CD14-positive monocyte (primary cell): Measurements from ENCODE around the gene DOHH. TPM values are rescaled to one million over a fixed set of nuclear protein-coding genes. Genes with fewer than 3 reads are reported as not detected.

Source experiments
- DNase-seq, 3 donors: peaks; one replicate each; pipeline ENCODE4 v3.0.0-alpha.2; 2011 to 2022
- H2AFZ ChIP-seq: 2 replicates; pipeline ENCODE4 v1.6.0; 2012; ENCODE audit warnings: mild to moderate bottlenecking, low read depth, low read length, inconsistent platforms; ENCODE audit not compliant: insufficient read depth, poor library complexity, severe bottlenecking
- H3K27ac ChIP-seq, 2 donors: 1 replicate in 1 of 2; 2 replicates in 1 of 2; pipeline ENCODE4 v1.5.1; 2012 to 2013; ENCODE audit warnings: low read length in 2 of 2, control low read depth in 1 of 2, inconsistent platforms in 1 of 2, low read depth in 1 of 2, mild to moderate bottlenecking in 1 of 2
- H3K27me3 ChIP-seq, 2 donors: one replicate each; pipeline versions ENCODE4 v1.6.0 to v1.6.1; 2011 to 2013; ENCODE audit warnings: low read length in 2 of 2; ENCODE audit not compliant: control insufficient read depth in 2 of 2, insufficient read depth in 2 of 2
- H3K36me3 ChIP-seq, 2 donors: replicated peaks in 1 of 2; 1 replicate in 1 of 2; 2 replicates in 1 of 2; pipeline versions ENCODE4 v1.5.1 to v1.6.1; 2012 to 2013; ENCODE audit warnings: low read length in 2 of 2, control low read depth in 1 of 2, inconsistent platforms in 1 of 2, mild to moderate bottlenecking in 1 of 2; ENCODE audit not compliant: insufficient read depth in 2 of 2, control insufficient read depth in 1 of 2
- H3K4me1 ChIP-seq, 2 donors: 1 replicate in 1 of 2; 2 replicates in 1 of 2; pipeline versions ENCODE4 v1.5.1 to v1.6.1; 2012 to 2013; ENCODE audit warnings: low read length in 2 of 2, control low read depth in 1 of 2, inconsistent platforms in 1 of 2, mild to moderate bottlenecking in 1 of 2, moderate library complexity in 1 of 2; ENCODE audit not compliant: insufficient read depth in 2 of 2, control insufficient read depth in 1 of 2
- H3K4me2 ChIP-seq: replicated peaks from 2 replicates; pipeline ENCODE3; 2012; ENCODE audit warnings: low read length, moderate library complexity, mild to moderate bottlenecking; ENCODE audit not compliant: poor library complexity, severe bottlenecking; ENCODE audit errors: extremely low read depth
- H3K4me3 ChIP-seq, 3 experiments: fragments of 200-600 bp in 1 of 3; sonication (generic) in 1 of 3; replicated peaks in 1 of 3; 1 replicate in 2 of 3; 2 replicates in 1 of 3; pipeline ENCODE4 v1.5.1; 2011 to 2013; ENCODE audit warnings: low read length in 3 of 3, mild to moderate bottlenecking in 3 of 3, control low read depth in 2 of 3, low read depth in 2 of 3, inconsistent platforms in 1 of 3, moderate library complexity in 1 of 3
- H3K79me2 ChIP-seq: 2 replicates; pipeline ENCODE4 v1.6.0; 2012; ENCODE audit warnings: mild to moderate bottlenecking, control low read depth, inconsistent platforms, low read length, moderate library complexity; ENCODE audit not compliant: insufficient read depth
- H3K9ac ChIP-seq: 2 replicates; pipeline ENCODE4 v1.6.0; 2017; ENCODE audit warnings: low read length, mild to moderate bottlenecking; ENCODE audit not compliant: insufficient read depth, poor library complexity, severe bottlenecking
- H3K9me3 ChIP-seq, 2 donors: replicated peaks in 1 of 2; 1 replicate in 1 of 2; 2 replicates in 1 of 2; pipeline versions ENCODE4 v1.5.1 to v1.6.1; 2012 to 2013; ENCODE audit warnings: low read length in 2 of 2, control low read depth in 1 of 2; ENCODE audit not compliant: control insufficient read depth in 1 of 2, insufficient read depth in 1 of 2
- H4K20me1 ChIP-seq: 2 replicates; pipeline ENCODE4 v1.6.0; 2012; ENCODE audit warnings: mild to moderate bottlenecking, low read length, control low read depth, moderate library complexity; ENCODE audit not compliant: insufficient read depth
- H3K27ac Mint-ChIP-seq, 7 donors: one replicate each; pipeline ENCODE4 v1.8.0; 2020; ENCODE audit warnings: mild to moderate bottlenecking in 7 of 7, mixed read lengths in 7 of 7, moderate library complexity in 6 of 7, inconsistent platforms in 2 of 7
- H3K27me3 Mint-ChIP-seq, 3 donors: one replicate each; pipeline ENCODE4 v1.8.0; 2021 to 2022; ENCODE audit warnings: low read depth in 3 of 3, mild to moderate bottlenecking in 3 of 3, mixed read lengths in 3 of 3, moderate library complexity in 3 of 3, inconsistent platforms in 1 of 3
- H3K36me3 Mint-ChIP-seq, 2 donors: one replicate each; pipeline ENCODE4 v1.8.0; 2020; ENCODE audit warnings: mixed read lengths in 2 of 2, inconsistent platforms in 1 of 2, mild to moderate bottlenecking in 1 of 2
- H3K4me1 Mint-ChIP-seq: one replicate; pipeline ENCODE4 v1.8.0; 2020; ENCODE audit warnings: mild to moderate bottlenecking, mixed read lengths
- H3K4me3 Mint-ChIP-seq, 2 donors: one replicate each; pipeline ENCODE4 v1.8.0; 2020; ENCODE audit warnings: mild to moderate bottlenecking in 2 of 2, mixed read lengths in 2 of 2, moderate library complexity in 1 of 2
- H3K9me3 Mint-ChIP-seq, 7 donors: one replicate each; pipeline ENCODE4 v1.8.0; 2020 to 2022; ENCODE audit warnings: mixed read lengths in 7 of 7, mild to moderate bottlenecking in 6 of 7, moderate library complexity in 6 of 7, inconsistent platforms in 2 of 7
- CTCF ChIP-seq: fragments of 200-600 bp; IDR thresholded peaks from one replicate; pipeline ENCODE4 v1.8.0; 2022; ENCODE audit warnings: antibody characterized with exemption, mild to moderate bottlenecking
- WGBS: methylation state at CpG from one replicate; pipeline ENCODE4 v1.1.5; 2013; ENCODE audit warnings: missing lambda C conversion rate; ENCODE audit not compliant: insufficient coverage; 5-methylcytosine and 5-hydroxymethylcytosine counted together
- intact Hi-C, 2 donors: fragments of 100-400 bp; cut with micrococcal nuclease; formaldehyde crosslinking; loops; one replicate each; pipeline versions ENCODE4 v1.15.0 to v1.15.1; 2023
- polyA plus RNA-seq, 3 donors: library from polyadenylated mRNA; depleted of rRNA in 1 of 3; unstranded in 2 of 3; stranded (reverse) in 1 of 3; fragments of 300-500 nt in 2 of 3; fragments of >200 nt in 1 of 3; fragmentation: Illumina TruSeq in 2 of 3; gene quantifications; 1 replicate in 2 of 3; 2 replicates in 1 of 3; pipeline ENCODE4 v1.2.3, GENCODE V29; 2012 to 2021

Gene DOHH
- polyA plus RNA-seq, 3 donors, result 3.7 to 4.2 (median 4.1) TPM

GRCh38 chr19:3501780-3502179 lies 1.3 kb upstream of the DOHH start:
- intact Hi-C loops, result loop anchor here in 1 of 2 donors (10.0 kb wide), 1 partner anchor 67 kb away; no protein-coding TSS in a partner anchor
- H3K4me1 ChIP-seq, result peaks cover 22 to 29% of the 10 kb centered on the region in 2 donors
- 100% methylated on average over 3 of the region's 3 CpGs for WGBS
- H3K4me2 ChIP-seq, result no peak overlapping the region
- no peak for DNase-seq
- peaks cover under 1 to 7% of the 10 kb centered on the region in 2 donors for H3K36me3 ChIP-seq
- H3K36me3 Mint-ChIP-seq, result peaks cover 3 to 10% of the 10 kb centered on the region in 2 donors
- no peaks in the 10 kb centered on the region for H3K27me3 ChIP-seq
- H3K27me3 Mint-ChIP-seq, result peaks cover 0 to 2% (median 0%) of the 10 kb centered on the region in 3 donors
- H3K27ac Mint-ChIP-seq, result no peak overlapping the region
- no peak overlapping the region for H3K9ac ChIP-seq
- no peaks in the 10 kb centered on the region for H3K9me3 ChIP-seq
- no peak overlapping the region for H3K4me3 ChIP-seq
- no peak for TF ChIP-seq CTCF
- peaks cover 27% of the 10 kb centered on the region for H3K4me1 Mint-ChIP-seq
- peaks cover 0 to 2% (median 0%) of the 10 kb centered on the region in 7 donors for H3K9me3 Mint-ChIP-seq
- no peak overlapping the region for H3K27ac ChIP-seq
- H3K79me2 ChIP-seq, result peaks cover 31% of the 10 kb centered on the region
- no peaks in the 10 kb centered on the region for H4K20me1 ChIP-seq
- no peak overlapping the region for H2AFZ ChIP-seq
- no peak overlapping the region for H3K4me3 Mint-ChIP-seq

GRCh38 chr19:3499738-3500428 lies 591 bp downstream of the DOHH start:
- TF ChIP-seq CTCF, result no peak
- H3K4me1 Mint-ChIP-seq, result peaks cover 16% of the 10 kb centered on the region
- 23% methylated on average over 15 of the region's 18 CpGs for WGBS
- peaks cover 14 to 19% of the 10 kb centered on the region in 2 donors for H3K4me1 ChIP-seq
- peak overlapping the region; percentile 96 for H3K9ac ChIP-seq
- peak overlapping the region; percentile 78 to 100 for H3K27ac ChIP-seq
- H3K36me3 Mint-ChIP-seq, result peaks cover 19 to 26% of the 10 kb centered on the region in 2 donors
- peak overlapping the region; percentile 74 to 92 (median 92) for H3K4me3 ChIP-seq
- H3K27ac Mint-ChIP-seq, result peak overlapping the region; percentile 94 to 98 (median 97)
- DNase-seq, result no peak
- peak overlapping the region; percentile 98 for H3K4me2 ChIP-seq
- H3K27me3 Mint-ChIP-seq, result peaks cover 0 to 3% (median 0%) of the 10 kb centered on the region in 3 donors
- intact Hi-C loops, result loop anchor here (1.0 to 10.0 kb wide), 2 partner anchors 7 to 65 kb away; no protein-coding TSS in a partner anchor
- H3K79me2 ChIP-seq, result peaks cover 25% of the 10 kb centered on the region
- no peaks in the 10 kb centered on the region for H3K27me3 ChIP-seq
- peak overlapping the region; percentile 87 for H2AFZ ChIP-seq
- peaks cover 0 to 2% (median 0%) of the 10 kb centered on the region in 7 donors for H3K9me3 Mint-ChIP-seq
- peak overlapping the region; percentile 88 to 92 for H3K4me3 Mint-ChIP-seq
- no peaks in the 10 kb centered on the region for H4K20me1 ChIP-seq
- H3K9me3 ChIP-seq, result no peaks in the 10 kb centered on the region
- peaks cover 15 to 26% of the 10 kb centered on the region in 2 donors for H3K36me3 ChIP-seq
